ENCODE results near the gene KBTBD6.
"Not testable (repeated sequence)": the region's sequence is repeated elsewhere in the genome, so short reads cannot be mapped to it uniquely, and the experiment has no call there.

Gene KBTBD6

GRCh38 chr13:41132512-41133152 is at the start of gene KBTBD6:
Gene KBTBD6 (minus strand): TSS chr13:41132802. CDS start chr13:41132511, 291 bp downstream.
- DNase-seq: peak; percentile 59

GRCh38 chr13:41182231-41182630 is 49.6 kb upstream of the KBTBD6 start:
- no peak for DNase-seq

GRCh38 chr13:41179593-41180250 is 47.1 kb upstream of the KBTBD6 start:
- DNase-seq: no peak

- DNase-seq: no peak
These were observed 45.4 kb upstream of the KBTBD6 start for GRCh38 chr13:41178040-41178439.

GRCh38 chr13:41177616-41178015 is 45.0 kb upstream of the KBTBD6 start:
- DNase-seq: no peak

GRCh38 chr13:41175576-41175975 is 43.0 kb upstream of the KBTBD6 start:
- DNase-seq: not testable (repeated sequence)

- no peak for DNase-seq
These were observed 29.5 kb upstream of the KBTBD6 start for GRCh38 chr13:41162151-41162550.

GRCh38 chr13:41159174-41159573 is 26.6 kb upstream of the KBTBD6 start:
- DNase-seq: no peak

- DNase-seq: no peak
These were observed 24.6 kb upstream of the KBTBD6 start for GRCh38 chr13:41157048-41157717.

- no peak for DNase-seq
These were observed 24.0 kb upstream of the KBTBD6 start for GRCh38 chr13:41156620-41157019.

GRCh38 chr13:41154042-41154441 is 21.4 kb upstream of the KBTBD6 start:
- DNase-seq: no peak

- DNase-seq: no peak
These were observed 19.4 kb upstream of the KBTBD6 start for GRCh38 chr13:41152005-41152404.

- no peak for DNase-seq
These were observed 17.5 kb upstream of the KBTBD6 start for GRCh38 chr13:41150058-41150457.

- no peak for DNase-seq
These were observed 16.0 kb upstream of the KBTBD6 start for GRCh38 chr13:41148419-41149283.

- DNase-seq: no peak
These were observed 12.7 kb upstream of the KBTBD6 start for GRCh38 chr13:41145136-41145908.

GRCh38 chr13:41144576-41144975 is 12.0 kb upstream of the KBTBD6 start:
- no peak for DNase-seq

GRCh38 chr13:41139296-41139966 is 6.8 kb upstream of the KBTBD6 start:
- no peak for DNase-seq

- no peak for DNase-seq
These were observed 5.3 kb upstream of the KBTBD6 start for GRCh38 chr13:41137951-41138350.

GRCh38 chr13:41137241-41137640 is 4.6 kb upstream of the KBTBD6 start:
- DNase-seq: no peak

GRCh38 chr13:41136396-41137031 is 3.9 kb upstream of the KBTBD6 start:
- DNase-seq: no peak

- DNase-seq: no peak
These were observed 1.3 kb upstream of the KBTBD6 start for GRCh38 chr13:41133951-41134350.
